Hepatocyte (in vitro differentiated cells): ENCODE measurements around the gene RASGRP4.

ENCODE experiments used
- EZH2 ChIP-seq: fragments of 200-600 bp; sonication (generic); IDR thresholded peaks from 2 replicates; pipeline ENCODE4 v1.6.1; 2016; ENCODE audit warnings: antibody characterized with exemption, mild to moderate bottlenecking, borderline replicate concordance
- TF ChIP-seq, protein P1 (sequence below): fragments of 200-600 bp; sonication (generic); IDR thresholded peaks from 2 replicates; pipeline ENCODE4 v1.5.1; 2016; ENCODE audit warnings: antibody characterized with exemption, mild to moderate bottlenecking; ENCODE audit not compliant: poor library complexity

- TF ChIP-seq, protein P1, sequence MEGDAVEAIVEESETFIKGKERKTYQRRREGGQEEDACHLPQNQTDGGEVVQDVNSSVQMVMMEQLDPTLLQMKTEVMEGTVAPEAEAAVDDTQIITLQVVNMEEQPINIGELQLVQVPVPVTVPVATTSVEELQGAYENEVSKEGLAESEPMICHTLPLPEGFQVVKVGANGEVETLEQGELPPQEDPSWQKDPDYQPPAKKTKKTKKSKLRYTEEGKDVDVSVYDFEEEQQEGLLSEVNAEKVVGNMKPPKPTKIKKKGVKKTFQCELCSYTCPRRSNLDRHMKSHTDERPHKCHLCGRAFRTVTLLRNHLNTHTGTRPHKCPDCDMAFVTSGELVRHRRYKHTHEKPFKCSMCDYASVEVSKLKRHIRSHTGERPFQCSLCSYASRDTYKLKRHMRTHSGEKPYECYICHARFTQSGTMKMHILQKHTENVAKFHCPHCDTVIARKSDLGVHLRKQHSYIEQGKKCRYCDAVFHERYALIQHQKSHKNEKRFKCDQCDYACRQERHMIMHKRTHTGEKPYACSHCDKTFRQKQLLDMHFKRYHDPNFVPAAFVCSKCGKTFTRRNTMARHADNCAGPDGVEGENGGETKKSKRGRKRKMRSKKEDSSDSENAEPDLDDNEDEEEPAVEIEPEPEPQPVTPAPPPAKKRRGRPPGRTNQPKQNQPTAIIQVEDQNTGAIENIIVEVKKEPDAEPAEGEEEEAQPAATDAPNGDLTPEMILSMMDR: no peak
- TF ChIP-seq EZH2: no peak
Measured at GRCh38 chr19:38430931-38431330, 4.9 kb upstream of the RASGRP4 start.
